NOMO-1 (cell line): ENCODE results near the gene STRAP.

Experiments
- DNase-seq, 2 experiments: peaks; one replicate each; lab custom pipeline; 2025; ENCODE audit not compliant: unreplicated experiment in 2 of 2; lab: John Stamatoyannopoulos, UW

STRAP gene, protein sequence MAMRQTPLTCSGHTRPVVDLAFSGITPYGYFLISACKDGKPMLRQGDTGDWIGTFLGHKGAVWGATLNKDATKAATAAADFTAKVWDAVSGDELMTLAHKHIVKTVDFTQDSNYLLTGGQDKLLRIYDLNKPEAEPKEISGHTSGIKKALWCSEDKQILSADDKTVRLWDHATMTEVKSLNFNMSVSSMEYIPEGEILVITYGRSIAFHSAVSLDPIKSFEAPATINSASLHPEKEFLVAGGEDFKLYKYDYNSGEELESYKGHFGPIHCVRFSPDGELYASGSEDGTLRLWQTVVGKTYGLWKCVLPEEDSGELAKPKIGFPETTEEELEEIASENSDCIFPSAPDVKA

DNA sequence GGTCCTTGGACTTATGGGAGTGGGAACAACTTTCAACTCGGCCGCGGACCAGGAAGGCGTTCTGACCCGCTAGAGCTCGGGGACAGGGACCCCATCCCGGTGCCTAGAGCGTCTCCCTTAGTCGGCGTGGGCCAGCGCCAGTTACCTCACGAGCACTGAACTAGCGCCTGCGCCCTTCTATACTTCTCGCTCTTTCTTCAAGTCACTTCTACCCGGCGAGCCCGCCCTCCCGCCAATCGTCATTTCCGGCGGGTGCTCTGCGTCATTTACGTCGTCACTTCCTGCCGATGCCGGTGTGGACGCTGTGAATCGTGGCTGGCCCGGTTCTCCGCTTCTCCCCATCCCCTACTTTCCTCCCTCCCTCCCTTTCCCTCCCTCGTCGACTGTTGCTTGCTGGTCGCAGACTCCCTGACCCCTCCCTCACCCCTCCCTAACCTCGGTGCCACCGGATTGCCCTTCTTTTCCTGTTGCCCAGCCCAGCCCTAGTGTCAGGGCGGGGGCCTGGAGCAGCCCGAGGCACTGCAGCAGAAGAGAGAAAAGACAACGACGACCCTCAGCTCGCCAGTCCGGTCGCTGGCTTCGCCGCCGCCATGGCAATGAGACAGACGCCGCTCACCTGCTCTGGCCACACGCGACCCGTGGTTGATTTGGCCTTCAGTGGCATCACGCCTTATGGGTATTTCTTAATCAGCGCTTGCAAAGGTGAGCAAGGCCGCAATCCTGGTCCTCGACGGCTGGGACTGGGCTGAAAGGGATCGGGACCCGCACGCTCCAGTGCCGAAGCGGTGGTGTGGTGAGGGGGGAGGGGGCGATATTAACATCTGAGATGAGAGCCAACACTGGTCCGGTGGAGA lies at the start of gene STRAP:
TSS of gene STRAP (plus strand) at position 270 of the 854 bp plus-strand sequence. CDS start at position 591, 321 bp downstream.
- DNase-seq = peak; percentile 93 to 95

- no peak for DNase-seq
Observed at GRCh38 chr12:15834575-15834974, 47.6 kb upstream of the STRAP start.

DNA sequence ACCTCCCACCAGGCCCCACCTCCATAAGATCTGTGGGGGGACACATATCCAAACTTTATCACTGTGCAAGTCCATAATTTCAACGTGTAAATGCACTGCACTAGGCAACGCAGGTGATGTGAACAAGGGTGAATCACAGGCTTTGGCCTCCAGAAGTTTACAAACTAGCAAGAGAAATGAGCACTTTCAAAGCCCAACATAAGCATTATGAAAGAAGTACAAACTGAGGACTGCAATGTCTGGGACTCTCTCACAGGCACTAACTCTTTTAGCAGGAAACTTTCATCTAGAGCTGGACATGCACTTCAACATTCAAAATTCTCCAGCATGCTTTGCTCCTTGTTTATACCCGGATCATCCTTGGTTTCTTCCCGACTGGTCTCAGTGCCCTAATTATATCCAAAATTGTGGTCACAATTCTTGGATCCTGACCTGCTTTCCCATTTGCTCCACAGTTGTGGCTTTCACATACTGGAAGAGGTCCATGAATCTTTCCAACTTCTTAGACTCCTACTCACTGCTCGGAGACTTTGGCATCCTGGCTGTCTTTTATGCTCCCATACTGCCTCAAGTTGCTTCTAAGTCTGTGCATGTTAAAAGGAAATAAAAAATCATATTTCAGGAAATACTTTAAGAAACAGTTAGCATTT lies 44.9 kb upstream of the STRAP start:
- no peak for DNase-seq

GRCh38 chr12:15839041-15839440 lies 43.1 kb upstream of the STRAP start:
- no peak for DNase-seq

DNA sequence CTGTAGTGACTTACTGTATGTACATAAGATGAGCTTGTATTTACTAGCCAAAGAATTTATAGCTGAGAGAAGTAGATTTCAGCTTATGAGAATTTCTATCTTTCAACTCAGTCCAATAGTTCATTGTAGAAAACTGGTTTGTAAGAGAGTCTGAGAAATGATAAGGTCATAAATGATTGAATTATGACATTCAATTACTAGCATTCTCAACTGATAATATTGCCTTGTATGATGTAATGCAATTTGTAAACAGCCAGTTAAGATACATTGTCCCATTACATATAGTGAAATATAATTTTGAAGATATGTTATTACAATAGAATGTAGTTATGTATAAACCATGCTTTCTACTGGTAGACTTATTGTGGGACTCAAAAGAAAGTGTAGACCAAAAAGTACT lies 42.5 kb upstream of the STRAP start:
- DNase-seq = no peak

GRCh38 chr12:15842108-15842507 lies 40.1 kb upstream of the STRAP start:
- no peak for DNase-seq

GRCh38 chr12:15846887-15847286 lies 35.3 kb upstream of the STRAP start:
- DNase-seq = no peak

DNA sequence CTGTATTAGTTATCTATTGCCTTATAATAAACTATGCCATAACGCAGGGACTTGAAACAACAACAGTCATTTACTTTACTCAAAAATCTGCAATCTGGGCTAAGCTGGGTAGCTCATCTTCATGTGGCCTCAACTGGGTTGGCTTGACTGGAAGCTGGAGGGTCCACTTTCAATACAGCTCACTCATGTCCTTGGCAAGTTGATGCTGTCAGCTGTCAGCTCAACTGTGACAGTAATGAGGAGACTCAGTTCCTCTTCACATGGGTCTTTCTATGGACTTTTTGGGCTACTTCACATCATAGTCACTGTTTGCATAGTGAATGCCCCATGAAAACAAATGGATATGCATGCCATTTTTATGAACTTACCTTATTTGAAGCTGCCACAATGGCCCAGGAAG lies 33.6 kb upstream of the STRAP start:
- no peak for DNase-seq

DNA sequence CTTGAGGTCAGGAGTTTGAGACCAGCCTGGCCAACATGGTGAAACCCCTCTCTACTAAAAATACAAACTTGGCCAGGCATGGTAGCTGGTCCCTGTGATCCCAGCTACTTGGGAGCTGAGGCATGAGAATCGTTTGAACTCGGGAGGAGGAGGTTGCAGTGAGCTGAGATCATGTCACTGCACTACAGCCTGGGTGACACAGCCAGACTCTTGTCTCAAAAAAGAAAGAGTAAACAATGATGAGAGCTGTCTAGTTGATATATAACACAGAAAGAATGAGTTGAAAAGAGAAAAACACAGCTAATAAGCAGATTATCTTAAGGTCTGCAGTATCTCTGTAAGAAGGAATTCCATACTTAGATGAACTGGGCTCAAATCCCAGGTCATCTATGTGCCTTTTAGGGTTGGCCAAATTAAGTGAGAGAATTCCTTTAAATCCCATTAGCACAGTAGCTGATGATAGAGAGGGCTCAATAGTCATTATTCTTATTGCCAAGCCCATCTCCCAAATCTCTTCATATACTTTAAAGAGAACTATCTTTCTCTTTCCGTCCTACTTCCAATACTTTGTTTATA lies 31.1 kb upstream of the STRAP start:
- DNase-seq = no peak

- DNase-seq = no peak
Observed at GRCh38 chr12:15851919-15852318, 30.3 kb upstream of the STRAP start.

GRCh38 chr12:15852383-15852782 lies 29.8 kb upstream of the STRAP start:
- no peak for DNase-seq

DNA sequence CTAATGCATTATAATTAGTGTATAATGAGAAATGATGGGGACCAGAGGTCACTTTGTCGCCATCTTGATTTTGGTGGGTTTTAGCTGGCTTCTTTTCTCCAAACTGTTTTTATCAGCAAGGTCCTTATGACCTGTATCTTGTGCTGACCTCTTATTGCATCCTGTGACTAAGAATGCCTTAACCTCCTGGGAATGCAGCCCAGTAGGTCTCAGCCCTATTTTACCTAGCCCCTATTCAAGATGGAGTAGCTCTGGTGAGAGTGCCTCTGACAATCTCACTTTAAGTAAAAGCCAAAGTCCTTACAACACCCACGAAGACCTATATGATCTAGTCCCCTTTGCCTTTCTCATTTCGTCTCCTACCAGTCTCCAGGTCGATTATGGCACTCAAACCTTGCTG lies 28.3 kb upstream of the STRAP start:
- DNase-seq = no peak

DNA sequence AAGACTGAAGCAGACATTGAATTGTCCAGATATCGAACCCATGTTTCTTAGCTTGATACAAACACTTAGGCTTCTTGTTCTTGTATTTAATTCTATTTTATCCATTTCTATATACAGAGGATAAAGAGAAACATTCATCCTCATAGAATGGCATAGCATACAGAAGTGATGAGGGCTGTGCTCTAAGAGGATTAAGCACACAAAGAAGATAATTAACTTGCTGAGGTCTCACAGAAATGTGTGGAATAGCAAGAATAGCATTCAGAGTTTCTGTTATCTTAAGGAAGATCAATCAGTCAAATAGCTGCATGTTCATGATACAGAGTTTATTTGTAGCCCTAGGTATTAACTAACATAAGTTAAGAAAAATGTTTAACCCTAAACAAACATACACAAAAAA lies 27.3 kb upstream of the STRAP start:
- DNase-seq = no peak

DNA sequence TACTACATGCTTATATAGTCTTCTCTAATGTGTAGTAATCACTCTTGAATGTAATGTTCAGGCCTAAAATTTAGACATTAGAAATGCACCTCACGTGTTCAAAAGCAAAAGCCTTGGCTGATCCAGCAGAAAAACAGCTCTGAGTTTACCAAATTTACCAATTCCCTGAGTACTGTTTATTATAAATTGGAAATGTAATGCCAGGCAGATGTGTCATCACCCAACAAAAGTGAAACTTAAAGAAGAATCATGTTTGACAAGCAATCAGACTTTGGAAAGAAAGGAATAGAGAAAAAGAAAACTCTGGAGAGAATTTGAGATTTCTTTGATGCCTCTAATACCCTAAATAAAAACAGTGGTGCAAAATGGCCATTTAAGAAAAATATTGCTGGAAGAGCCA lies 26.5 kb upstream of the STRAP start:
- no peak for DNase-seq

DNA sequence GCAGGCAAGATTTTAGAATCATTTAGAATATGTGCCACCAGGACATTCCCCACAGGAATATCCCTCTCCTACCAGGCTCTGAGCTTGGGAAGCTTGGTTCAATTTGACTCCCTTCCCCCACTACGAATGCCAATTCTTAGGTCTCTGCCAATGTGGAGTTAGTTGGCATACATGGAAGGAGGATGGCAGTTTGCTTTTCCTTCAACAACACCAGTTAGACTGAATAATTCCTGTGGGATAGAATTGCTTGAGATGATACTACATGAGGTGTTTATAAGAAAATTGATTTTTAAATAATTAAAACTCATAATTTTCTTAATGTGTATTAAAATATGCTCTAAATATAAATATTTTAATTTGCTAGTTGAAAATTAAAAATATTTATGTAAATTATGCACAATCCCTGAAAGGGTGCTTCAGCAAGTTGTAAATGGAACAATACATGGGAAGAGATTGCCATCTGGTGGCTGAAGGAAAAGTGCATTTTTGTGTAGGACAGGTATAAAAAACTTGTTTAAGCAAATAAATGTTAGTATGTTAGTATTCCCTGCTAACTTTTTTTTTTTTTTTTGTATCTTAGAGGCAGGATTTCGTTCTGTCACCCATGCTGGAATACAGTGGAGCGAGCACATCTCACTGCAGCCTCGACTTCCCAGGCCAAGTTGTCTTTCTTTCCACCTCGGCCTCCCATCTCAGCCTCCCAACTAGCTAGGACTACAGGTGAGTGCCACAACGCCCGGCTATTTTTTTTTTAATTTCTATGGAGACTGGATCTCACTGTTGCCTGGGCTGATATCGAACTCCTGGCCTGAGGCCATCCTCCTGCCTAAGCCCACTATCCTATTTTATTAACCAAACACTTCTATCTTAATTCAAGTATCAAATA lies 25.8 kb upstream of the STRAP start:
- peak in 1 of 2 experiments; percentile 16 for DNase-seq

DNA sequence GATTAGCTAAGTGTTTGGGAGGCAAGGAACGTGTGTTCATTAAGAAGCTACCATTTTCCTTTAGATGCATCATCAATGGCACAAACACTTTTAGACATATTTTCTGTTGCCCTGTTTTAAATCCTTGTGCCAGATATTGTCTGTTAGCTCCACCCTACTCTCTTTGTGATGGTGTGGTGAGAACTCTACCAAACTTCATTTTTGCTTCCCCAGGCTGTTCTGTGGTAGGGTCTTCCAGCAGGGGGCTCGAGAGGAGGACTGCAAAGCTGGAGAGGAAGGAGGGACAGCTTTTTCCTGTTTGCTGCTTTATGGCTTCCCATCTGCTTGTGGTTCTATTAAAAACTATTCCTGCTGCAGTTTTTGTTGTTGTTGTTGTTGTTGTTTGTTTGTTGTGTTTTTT lies 23.8 kb upstream of the STRAP start:
- DNase-seq = no peak

GRCh38 chr12:15859116-15859515 lies 23.1 kb upstream of the STRAP start:
- no peak for DNase-seq

DNA sequence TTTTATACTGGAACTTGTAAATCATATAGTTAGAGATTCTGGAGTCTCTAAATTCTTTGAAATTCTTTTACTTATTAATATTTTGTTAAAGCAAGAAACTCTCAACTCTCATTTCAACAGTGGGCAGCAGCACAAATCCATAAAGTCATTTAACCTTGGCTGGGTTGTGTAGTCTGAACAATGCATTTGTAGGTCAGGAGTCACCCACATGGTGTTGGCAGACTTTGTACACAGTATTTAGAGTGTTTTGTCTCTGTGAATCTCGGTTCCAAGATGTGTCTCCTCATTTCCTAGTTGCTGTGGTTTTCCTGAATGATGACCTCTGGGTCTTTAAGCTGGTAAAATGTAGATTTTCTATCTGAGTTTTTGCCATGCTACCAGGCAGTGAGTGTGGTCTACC lies 20.8 kb upstream of the STRAP start:
- no peak for DNase-seq

GRCh38 chr12:15862840-15863239 lies 19.3 kb upstream of the STRAP start:
- no peak for DNase-seq

DNA sequence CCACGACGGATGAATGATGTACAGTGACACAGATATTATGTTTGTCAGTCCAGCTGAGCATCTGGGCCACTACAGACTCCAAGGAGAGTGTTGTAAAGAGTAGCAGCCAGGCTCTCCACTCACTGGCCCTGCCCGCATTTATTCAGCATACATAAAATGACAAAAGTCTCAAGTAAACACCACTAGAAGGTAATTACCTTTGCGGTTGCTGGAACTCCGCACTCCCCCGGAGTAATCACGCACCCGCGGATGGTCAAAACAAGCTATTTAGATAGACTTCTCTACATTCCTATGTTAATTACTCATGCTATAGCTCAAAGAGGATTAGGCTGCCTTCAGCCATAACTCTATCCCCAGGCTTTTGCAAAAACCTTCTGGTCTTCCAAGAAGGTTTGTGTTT lies 18.8 kb upstream of the STRAP start:
- DNase-seq = no peak
